HT1080 (cell line): ENCODE results near the gene IL9R. TPM values are rescaled to one million over a fixed set of nuclear protein-coding genes. Genes with fewer than 3 reads are reported as not detected.
"Not testable (repeated sequence)": the region's sequence is repeated elsewhere in the genome, so short reads cannot be mapped to it uniquely, and the experiment has no call there.

Experiments used
- DNase-seq: peaks from one replicate; pipeline ENCODE4 v3.0.0-alpha.2; 2015; ENCODE audit warnings: low read depth
- total RNA-seq: library from RNA; depleted of rRNA; stranded (reverse); fragments of >200 nt; shearing (Covaris generic); gene quantifications from 2 replicates; pipeline ENCODE4 v1.2.3, GENCODE V29; 2014

The IL9R gene
- total RNA-seq, 1 experiment from 2014 or later, result 0.27 TPM

DNA sequence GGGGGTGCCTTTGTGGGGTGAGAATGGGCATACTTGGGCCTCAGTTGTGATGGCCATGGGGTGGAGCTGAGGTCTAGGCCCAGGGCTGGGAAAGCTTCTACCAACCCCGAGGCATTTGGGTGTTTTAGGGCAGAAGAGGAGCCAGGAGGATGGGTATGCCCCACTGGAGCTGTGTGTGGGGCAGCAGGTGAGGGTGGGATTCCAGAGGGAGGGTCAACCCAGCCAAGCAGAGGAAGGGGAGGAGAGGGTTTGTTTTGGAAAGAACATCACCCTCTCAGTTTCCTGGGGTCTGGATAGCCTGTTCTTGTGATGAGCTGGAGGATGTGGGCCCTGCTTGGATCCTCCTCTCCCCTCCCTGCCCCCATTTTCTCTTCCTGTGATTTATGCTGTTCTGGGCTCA is 620 bp downstream of the IL9R start:
- DNase-seq, result no peak

DNA sequence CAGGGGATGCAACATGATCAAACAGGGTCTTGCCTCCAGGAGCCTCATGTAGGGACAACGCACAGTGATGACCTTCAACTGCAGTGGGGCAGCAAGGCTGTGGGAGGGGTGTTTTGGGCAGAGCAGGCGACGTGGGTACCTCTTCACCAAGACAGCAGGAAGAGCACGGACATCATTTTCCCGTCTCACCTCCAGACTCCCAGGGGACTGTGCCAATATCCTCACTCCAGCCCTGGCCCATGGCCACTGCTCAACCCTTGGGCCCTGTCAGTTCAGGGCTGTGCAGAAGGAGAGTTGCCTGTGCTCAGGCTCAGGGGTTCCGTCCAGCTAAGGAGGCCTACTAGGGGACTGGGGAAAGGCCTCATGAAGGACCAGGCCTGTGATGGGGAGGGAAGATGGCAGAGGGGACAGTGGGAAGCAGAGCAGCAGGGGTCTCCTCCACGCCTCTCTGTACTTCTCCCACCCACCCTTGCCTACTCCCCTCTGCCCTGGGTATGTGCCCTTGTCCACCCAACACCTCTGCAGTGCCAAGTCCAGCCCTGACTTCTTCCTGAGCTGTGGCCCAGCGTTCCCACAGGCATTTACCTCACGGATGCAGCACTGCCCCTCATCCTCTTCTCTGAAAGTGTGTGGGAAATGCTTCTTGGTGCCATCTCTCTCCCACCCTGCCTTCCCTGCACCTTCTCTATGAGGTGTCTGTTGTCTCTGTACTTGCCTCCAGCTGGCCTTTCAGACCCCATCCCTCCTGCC is 1.4 kb downstream of the IL9R start:
- DNase-seq, result no peak

DNA sequence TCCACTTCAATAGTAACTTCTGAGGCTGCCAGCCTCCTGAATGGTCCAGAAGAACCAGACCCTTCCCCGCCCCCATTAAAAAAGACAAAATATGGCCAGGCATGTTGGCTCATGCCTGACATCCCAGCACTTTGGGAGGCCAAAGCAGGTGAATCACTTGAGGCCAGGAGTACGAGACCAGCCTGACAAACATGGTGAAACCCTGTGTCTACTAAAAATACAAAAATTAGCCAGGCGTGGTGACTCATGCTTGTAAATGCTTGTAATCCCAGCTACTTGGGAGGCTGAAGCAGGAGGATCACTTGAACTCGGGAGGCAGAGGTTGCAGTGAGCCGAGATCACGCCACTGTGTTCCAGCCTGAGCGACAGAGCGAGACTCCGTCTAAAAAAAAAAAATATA is 2.3 kb downstream of the IL9R start:
- peak; percentile 32 for DNase-seq

DNA sequence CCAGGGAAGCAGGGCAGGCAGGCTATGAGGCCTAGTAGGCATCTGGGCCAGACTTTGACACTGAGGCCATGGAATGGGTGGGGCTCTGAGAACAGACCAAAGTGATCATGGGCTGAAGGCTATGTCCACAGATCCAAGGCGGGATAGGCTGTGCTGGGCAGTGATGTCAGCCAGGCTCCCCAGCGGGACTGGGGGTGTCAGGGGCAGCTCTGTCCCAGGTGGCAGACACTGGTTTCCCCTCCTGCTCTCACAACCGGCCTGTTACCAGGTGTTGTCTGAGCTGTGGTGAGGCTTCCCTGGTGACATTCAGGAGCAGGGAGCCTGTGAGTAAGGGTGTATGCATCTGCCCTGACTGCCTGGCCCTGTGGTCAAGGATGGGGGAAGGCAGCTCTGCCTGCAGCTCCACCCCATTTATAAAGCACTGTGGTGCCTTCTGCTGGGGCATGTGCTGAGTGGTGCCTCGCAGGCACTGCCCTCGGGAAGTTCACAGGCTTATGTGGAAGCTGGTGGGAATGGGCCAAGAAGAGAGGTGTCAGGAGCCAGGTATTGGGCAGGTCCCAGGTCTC is 2.9 kb downstream of the IL9R start:
- no peak for DNase-seq

DNA sequence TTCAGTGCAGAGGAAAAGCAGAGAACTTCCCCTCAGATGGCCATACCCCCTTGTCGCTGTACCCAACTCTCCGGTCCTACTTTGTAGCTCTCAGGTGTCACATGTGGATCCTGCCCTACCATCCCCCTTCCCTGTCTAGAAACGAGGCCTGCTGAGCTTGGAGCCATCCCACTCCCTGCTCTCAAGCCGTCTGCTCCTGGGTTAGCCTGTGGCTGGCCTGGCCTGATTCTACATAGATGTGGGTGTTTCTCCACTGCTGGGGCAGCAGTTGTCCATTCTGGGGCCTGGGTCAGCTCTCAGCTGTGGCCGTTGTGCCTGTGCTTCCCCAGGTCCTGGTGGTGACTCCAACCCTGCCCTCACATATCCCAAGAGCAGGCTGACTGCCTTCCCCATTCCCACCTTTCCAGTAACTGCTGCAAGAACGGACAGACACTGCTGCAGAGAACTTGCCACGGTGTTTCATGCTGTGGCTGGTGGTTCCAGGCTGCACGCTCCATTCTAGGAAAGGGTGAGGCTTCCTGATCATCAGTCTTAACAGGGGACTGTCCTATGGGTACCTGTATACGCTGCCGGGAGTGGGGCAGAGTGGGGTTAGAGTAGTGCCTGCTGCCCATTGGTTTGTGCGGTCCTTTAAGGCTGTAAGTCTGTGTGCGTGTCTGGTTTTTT is 3.6 kb downstream of the IL9R start:
- no peak for DNase-seq

DNA sequence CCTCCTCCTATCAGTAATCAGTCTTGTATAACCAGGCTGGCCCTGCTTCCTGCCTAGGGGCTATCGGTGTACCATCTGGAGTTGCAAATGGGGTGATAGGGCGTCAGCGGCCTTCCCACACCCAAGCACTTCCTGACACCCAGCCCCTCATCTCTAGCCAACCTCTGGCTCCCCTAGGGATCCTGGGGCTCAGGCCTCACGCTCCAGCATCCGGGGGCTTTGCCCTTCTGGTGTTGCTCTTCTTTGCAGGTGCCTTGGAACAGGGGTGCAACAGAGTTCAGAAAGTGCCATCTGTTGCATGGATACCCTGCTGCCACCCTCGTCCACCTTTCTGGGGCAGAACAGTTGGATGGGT is 4.1 kb downstream of the IL9R start:
- no peak for DNase-seq

DNA sequence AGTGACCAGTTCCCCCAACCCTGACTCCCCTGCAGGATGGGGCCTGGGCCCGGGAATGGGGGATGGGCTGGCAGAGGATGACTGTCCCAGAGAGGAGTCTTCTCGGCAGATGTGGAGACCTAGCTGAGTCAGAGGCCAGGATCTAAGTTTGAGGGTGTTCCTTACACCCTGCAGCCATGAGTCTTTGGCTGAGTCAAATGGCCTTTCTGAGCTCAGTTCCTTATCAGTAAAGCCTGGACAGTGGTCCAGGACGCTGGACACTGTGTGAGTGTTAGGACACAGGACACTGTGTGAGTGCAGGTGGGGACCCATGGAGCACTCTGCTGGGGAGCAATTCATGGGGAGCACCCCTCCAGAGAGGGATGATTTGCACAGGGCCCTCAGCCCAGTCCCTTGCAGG is 5.0 kb downstream of the IL9R start:
- DNase-seq, result peak; percentile 31

DNA sequence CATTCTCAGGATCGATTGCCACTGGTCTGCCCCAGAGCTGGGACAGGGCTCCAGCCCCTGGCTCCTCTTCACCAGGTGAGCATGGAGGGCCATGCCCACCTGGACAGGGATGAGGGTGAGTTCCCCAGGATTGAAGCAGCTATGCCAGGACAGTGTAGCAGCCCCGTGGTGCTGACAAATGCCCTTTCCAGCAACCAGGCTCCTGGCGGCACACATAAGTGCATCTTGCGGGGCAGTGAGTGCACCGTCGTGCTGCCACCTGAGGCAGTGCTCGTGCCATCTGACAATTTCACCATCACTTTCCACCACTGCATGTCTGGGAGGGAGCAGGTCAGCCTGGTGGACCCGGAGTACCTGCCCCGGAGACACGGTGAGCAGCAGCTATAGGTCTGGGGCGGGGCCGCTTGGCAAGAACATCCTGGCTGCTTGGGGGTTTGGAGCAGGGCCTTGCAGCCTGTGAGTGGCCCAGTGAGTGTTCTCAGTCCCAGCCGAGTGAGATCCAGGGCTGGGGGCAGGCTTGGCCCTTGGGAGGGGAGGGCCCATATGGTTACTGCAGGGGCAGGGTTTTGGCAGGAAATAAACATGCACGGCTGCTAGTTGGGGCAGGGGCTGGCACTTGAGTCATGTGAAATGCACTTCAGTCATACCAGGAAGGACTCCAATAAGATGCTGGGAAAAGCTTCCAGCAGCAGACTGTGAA is 6.1 kb downstream of the IL9R start:
- DNase-seq, result no peak

DNA sequence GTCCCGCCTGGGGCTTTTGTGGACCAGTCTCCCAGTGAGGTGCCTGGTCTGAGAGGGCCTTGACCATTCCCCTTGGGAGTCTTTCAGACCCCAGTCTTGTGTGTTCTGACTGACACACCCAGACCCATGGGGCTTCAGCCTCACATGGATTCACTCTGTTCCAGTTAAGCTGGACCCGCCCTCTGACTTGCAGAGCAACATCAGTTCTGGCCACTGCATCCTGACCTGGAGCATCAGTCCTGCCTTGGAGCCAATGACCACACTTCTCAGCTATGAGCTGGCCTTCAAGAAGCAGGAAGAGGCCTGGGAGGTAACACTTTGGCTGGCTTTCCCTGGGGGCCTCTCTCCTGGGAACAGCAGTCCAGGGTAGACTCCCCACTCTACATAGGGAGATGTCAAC is 6.8 kb downstream of the IL9R start:
- DNase-seq, result no peak

DNA sequence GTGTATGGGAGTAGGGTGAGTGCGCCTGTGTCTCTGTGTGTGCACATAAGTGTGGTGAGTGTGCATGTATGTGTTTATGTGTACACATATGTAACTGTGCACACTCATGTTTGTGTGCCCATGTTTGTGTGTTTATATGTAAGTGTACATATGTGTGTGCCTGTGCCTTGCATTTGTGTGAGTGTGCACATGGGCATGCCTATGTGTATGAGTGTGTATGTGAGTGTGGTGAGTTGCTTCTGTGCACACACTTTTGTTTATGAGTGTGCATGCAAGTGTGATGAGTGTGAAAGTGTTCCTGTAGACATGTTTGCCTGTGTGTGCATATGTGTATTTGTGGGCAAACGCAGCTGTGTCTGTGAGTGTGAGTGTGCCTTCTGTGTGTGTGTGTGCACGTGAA is 7.2 kb downstream of the IL9R start:
- DNase-seq, result no peak

DNA sequence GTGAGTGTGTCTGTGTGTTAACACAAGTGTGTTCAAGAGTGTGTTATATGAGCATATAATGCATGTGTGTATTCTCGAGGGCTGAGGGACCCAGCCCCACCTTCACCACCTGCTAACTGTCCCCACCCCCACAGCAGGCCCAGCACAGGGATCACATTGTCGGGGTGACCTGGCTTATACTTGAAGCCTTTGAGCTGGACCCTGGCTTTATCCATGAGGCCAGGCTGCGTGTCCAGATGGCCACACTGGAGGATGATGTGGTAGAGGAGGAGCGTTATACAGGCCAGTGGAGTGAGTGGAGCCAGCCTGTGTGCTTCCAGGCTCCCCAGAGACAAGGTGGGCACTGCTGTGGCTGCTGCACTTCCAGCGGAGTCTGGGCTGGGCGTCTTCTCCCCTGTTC is 7.6 kb downstream of the IL9R start:
- no peak for DNase-seq

DNA sequence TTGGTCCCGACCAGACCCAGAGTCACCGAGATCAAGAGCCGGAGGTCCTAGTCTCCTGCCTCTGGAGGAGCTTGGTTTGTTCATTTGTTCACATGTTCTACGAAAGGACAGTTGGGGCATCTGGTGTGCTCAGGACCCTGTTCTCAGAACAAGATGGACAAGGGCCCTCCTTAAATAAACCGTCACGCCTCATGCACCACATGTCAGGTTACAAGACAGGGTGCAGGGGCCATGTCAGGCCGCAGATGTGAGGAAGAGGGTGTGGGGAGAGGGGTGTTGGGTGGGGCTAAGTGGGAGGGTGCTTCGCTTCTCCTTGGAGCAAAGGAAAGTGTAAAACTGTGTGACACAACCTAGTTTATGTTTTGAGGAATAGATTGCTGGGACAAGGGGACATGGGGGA is 9.0 kb downstream of the IL9R start:
- DNase-seq, result not testable (repeated sequence)

DNA sequence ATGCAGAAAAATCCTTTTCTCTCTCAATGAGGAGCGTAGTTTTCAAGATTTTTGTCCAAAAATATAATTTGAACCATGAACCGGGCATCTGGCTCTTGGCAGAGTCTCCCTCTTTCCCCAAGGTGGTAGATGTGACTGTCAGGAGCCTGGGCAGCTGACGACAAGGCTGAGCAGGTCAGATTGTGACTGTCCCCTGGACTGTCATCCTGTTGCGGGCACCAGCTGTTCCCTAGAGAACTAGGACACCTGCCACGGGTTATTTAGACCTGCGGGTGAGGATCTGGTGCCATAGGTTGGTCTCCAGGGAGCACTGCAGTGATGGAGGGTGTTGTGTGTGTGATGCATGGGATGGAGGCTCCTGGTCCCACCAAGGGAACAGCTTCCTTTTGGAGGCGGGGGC is 10.9 kb downstream of the IL9R start:
- DNase-seq, result not testable (repeated sequence)

DNA sequence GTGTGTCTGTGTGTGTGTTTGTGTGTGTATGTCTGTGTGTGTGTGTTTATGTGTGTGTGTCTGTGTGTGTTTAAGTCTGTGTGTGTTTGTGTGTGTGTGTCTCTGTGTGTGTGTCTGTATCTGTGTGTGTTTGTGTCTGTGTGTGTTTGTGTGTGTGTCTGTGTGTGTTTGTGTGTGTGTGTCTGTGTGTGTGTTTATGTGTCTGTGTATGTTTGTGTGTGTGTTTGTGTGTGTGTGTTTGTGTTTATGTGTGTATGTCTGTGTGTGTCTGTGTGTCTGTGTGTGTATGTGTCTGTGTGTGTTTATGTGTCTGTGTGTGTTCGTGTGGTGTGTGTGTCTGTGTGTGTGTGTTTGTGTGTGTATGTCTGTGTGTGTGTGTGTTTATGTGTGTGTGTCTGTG is 11.4 kb downstream of the IL9R start:
- no peak for DNase-seq

DNA sequence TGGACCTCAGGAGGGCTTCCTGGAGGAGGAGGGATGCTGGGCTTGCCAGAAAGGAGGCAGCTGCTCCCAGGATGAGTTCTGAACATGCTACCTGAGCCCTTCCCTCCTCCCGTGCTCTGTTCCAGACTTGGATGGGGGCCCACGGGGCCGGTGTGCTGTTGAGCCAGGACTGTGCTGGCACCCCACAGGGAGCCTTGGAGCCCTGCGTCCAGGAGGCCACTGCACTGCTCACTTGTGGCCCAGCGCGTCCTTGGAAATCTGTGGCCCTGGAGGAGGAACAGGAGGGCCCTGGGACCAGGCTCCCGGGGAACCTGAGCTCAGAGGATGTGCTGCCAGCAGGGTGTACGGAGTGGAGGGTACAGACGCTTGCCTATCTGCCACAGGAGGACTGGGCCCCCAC is 12.2 kb downstream of the IL9R start:
- not testable (repeated sequence) for DNase-seq

DNA sequence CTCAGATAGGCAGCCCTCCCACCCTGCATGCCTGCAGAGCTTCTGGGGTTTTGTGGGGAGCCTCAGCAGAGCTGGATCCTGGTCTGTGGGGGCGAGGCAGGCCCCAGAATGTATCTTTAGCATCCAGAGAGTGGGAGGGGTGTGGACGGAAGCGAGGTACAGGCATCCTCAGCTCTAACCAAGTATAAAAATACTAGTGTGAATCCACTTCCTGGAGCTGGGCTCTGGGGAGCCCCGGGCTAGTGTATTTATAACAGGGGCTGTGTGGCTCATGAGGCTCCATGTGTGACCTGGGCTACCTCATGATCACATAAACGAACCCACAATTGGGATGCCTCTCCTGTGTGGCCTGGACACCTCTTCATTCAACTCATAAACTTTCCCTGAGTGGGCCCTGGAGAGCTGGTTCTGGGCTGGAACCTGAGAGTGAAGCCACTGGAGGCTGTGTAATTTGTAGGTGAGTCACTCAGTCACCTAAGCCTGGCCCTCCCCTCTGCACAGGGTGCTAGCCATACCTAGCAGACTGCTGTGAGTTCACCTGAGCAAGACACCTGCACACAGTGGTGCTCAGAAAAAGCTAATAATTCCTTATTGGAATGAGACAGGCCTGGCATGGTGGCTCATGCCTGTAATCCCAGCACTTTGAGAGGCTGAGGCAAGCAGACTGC is 15.9 kb downstream of the IL9R start:
- DNase-seq, result not testable (repeated sequence)

DNA sequence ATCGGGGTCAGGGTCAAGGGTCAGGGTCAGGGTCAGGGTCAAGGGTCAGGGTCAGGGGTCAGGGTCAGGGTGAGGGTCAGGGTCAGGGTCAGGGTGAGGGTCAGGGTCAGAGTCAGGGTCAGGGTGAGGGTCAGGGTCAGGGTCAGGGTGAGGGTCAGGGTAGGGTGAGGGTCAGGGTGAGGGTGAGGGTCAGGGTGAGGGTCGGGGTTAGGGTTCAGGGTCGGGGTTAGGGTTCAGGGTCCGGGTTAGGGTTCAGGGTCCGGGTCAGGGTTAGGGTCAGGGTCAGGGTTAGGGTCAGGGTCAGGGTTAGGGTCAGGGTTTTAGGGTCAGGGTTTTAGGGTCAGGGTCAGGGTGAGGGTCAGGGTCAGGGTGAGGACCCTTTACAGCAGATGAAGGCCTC is 22.4 kb downstream of the IL9R start:
- not testable (repeated sequence) for DNase-seq

DNA sequence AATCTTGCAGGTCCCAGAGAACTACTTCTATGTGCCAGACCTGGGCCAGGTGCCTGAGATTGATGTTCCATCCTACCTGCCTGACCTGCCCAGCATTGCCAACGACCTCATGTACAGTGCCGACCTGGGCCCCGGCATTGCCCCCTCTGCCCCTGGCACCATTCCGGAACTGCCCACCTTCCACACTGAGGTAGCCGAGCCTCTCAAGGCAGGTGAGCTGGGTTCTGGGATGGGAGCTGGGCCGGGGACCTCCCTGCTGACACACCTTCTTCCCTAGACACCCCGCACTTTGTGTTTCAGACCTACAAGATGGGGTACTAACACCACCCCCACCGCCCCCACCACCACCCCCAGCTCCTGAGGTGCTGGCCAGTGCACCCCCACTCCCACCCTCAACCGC is 25.5 kb downstream of the IL9R start:
- not testable (repeated sequence) for DNase-seq

DNA sequence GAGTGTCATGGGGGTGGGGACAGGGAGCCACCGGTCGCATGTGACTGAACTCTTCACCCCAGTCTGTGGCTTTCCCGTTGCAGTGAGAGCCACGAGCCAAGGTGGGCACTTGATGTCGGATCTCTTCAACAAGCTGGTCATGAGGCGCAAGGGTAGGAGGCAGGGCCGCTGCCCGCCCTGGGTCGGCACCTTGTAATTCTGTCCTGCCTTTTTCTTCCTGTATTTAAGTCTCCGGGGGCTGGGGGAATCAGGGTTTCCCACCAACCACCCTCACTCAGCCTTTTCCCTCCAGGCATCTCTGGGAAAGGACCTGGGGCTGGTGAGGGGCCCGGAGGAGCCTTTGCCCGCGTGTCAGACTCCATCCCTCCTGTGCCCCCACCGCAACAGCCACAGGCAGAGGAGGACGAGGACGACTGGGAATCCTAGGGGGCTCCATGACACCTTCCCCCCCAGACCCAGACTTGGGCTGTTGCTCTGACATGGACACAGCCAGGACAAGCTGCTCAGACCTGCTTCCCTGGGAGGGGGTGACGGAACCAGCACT is 27.5 kb downstream of the IL9R start:
- DNase-seq, result not testable (repeated sequence)

DNA sequence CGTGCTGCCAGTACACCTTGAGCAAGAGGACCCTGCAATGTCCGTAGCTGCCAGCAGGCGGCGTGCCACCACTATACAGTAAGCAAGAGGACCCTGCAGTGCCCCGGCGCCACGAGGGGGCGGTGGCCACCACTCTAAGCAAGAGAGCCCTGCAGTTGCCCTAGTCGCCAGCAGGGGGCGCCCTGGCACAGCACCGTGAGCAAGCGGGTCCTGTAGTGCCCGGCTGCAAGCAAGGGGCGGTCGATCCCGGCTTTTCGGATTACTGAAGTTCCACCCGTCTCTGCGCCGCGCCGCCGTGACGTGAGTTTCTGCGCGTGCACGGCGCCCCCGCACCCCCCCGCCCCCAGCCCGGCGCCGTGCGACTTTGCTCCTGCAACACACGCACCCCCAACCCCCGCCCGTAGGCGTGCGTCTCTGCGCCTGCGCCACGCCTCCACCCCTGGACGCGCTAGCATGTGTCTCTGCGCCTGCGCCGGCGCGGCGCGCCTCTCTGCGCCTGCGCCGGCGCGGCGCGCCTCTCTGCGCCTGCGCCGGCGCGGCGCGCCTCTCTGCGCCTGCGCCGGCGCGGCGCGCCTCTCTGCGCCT is 31.2 kb downstream of the IL9R start:
- DNase-seq, result not testable (repeated sequence)

DNA sequence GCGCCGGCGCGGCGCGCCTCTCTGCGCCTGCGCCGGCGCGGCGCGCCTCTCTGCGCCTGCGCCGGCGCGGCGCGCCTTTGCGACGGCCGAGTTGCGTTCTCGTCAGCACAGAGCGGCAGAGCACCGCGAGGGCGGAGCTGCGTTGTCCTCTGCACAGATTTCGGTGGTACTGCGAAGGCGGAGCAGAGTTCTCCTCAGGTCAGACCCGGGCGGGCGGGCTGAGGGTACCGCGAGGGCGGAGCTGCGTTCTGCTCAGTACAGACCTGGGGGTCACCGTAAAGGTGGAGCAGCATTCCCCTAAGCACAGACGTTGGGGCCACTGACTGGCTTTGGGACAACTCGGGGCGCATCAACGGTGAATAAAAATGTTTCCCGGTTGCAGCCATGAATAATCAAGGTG is 31.8 kb downstream of the IL9R start:
- DNase-seq, result not testable (repeated sequence)
